HG03175 (cell line): ENCODE data around the gene KIF2C.
"Not testable (repeated sequence)": the region's sequence is repeated elsewhere in the genome, so short reads cannot be mapped to it uniquely, and the experiment has no call there.

Experiments
- ATAC-seq: cut with Tn5 transposase; IDR thresholded peaks from one replicate; pipeline ENCODE4 v1.9.1; 2021; ENCODE audit warnings: mild to moderate bottlenecking, moderate library complexity; ENCODE audit not compliant: unreplicated experiment

Gene KIF2C

GRCh38 chr1:44810101-44810761 lies 70.6 kb downstream of the KIF2C start:
- no peak for ATAC-seq

GRCh38 chr1:44810762-44811105 lies 71.1 kb downstream of the KIF2C start:
- not testable (repeated sequence) for ATAC-seq

GRCh38 chr1:44811234-44811633 lies 71.6 kb downstream of the KIF2C start:
- ATAC-seq = no peak

GRCh38 chr1:44812822-44813543 lies 73.3 kb downstream of the KIF2C start:
- ATAC-seq = no peak

GRCh38 chr1:44815926-44816325 lies 76.3 kb downstream of the KIF2C start:
- ATAC-seq = not testable (repeated sequence)

GRCh38 chr1:44817307-44817706 lies 77.7 kb downstream of the KIF2C start:
- ATAC-seq = no peak
